Stimulated activated CD8-positive, alpha-beta memory T cell treated with anti-CD3 and anti-CD28 coated beads, Interleukin-12 subunit alpha, Interleukin-12 subunit beta, amount 100 ng/mL, for 1 hour (primary cell): Measurements from ENCODE around the gene PITHD1.
"Not testable (repeated sequence)": the region's sequence is repeated elsewhere in the genome, so short reads cannot be mapped to it uniquely, and the experiment has no call there.

ENCODE experiments used
- DNase-seq: peaks from one replicate; pipeline ENCODE4 v3.0.0-alpha.2; 2020; ENCODE audit warnings: low read depth

The PITHD1 gene

DNA sequence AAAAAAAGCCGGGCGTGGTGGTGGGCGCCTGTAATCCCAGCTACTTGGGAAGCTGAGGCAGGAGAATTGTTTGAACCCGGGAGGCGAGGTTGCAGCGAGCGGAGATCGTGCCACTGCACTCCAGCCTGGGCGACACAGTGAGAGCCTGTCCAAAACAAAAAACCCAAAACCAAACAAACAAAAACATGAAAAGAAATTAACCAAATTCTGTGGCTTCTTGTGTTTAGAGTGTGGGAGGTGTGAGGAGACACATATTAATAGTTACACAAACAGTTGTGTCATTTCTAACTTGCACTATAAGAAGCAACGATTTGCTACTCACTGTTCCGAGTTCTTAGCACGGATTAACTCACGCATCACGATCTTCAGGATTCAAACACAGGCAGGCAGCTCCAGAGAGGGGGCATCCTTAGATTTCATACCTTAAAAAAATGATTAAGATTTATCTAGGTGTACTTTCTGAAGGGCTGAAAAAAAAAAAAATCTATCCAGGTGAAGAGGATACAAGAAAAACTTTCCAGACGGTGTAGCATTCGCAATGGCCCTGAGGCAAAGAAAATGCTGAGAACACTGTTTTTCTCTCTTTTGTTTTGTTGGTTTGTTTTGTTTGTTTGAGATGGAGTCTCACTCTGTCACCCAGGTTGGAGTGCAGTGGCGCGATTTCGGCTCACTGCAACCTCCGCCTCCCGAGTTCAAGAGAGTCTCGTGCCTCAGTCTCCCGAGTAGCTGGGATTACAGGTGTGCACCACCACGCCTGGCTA is 47.7 kb downstream of the PITHD1 start:
- no peak for DNase-seq

DNA sequence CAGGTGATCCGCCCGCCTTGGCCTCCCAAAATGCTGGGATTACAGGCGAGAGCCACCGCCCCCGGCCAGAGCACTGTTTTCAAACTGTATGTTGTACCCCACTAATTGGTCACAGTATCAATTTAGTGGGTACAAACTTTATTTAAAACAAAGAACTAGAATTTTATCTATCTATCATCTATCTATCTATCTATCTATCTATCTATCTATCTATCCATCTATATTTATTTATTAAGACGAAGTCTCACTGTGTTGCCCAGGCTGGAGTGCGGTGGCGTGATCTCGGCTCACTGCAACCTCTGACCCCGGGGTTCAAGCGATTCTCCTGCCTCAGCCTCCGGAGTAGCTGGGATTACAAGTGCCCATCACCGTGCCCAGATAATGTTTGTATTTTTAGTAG is 48.4 kb downstream of the PITHD1 start:
- not testable (repeated sequence) for DNase-seq

DNA sequence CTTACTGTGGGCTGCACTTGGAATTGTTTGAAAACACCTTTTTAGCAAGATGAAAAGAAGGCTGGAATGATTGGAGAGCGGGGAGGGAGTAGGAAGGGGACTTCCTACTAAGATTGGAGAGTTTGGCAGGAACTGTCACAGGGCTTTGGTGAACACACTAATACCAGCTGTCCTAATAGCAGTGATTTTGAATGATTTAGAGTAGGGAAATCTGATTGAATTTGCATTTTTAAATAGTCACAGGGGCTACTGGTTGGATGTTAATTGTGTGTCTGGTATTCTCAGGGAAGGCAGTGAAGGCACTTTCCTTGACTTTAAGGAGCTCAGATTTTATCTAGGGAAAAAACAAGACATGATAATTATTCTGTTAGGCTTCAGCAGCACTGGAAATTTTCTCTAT is 49.5 kb downstream of the PITHD1 start:
- no peak for DNase-seq

DNA sequence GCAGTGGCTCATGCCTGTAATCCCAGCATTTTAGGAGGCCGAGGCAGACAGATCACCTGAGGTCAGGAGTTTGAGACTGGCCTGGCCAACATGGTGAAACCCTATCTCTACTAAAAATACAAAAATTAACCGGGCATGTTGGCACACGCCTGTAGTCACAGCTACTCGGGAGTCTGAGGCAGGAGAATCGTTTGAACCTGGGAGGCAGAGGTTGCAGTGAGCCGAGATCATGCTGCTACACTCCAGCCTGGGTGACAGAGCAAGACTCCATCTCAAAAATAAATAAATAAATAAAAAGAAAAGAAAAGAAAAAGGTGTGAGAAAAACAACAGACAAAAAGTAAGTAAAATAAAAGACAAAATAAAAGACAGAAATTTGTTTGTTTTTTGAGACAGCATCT is 55.9 kb downstream of the PITHD1 start:
- not testable (repeated sequence) for DNase-seq

DNA sequence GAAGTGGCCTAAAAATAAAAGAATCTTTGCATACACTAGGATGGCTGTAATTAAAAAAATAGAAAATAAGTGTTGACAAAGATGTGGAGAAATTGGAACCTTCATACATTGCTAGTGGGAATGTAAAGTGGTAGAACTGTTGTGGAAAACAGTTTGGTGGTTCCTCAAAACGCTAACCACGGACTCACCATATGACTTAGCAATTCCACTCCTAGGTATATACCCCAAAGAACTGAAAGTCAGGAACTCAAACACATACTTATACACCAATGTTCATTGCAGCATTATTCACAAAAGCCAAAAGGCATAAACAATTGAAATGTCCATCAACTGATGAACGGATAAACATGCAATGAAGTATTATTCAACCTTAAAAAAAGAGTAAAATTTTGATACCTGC is 57.8 kb downstream of the PITHD1 start:
- DNase-seq = no peak
